ENCODE measurements around the gene COX15. TPM values are rescaled to one million over a fixed set of nuclear protein-coding genes. Genes with fewer than 3 reads are reported as not detected.
"Not testable (repeated sequence)": the region's sequence is repeated elsewhere in the genome, so short reads cannot be mapped to it uniquely, and the experiment has no call there.

The COX15 gene
- total RNA-seq, 4 donors from 2014 or later, result 25.2 to 31.0 (median 30.4) TPM

DNA sequence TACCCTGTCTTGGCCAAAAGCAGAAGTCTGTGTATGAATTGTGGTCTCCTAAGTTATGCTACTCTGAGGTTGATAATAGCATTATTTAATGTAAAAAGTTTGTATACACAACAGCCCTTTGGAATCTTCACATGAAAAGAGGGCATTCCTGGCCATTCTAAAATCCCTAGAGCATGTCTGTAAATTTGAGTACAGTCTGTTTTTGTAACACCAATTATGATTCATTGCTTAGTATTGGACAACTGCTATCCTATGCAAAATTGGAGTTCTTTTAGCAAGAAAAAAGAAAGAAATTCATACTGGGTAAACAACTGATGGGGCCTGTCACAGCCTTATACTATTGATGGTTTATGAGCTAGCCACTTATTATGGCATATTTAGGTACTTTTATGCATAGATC lies 10.3 kb upstream of the COX15 start:
- Histone ChIP-seq H3K4me1 (no peaks in the 10 kb centered on the region), H3K27ac (no peak overlapping the region), H3K27me3 (no peaks in the 10 kb centered on the region), H3K36me3 (peaks cover 0 to 98% (median 37%) of the 10 kb centered on the region in 3 donors), H3K9me3 (peaks cover 0 to 23% (median 0%) of the 10 kb centered on the region in 4 donors), H3K4me3 (no peak overlapping the region)
- DNase-seq (ENCODE audit: low spot score in 2 of 2), result no peak
- TF ChIP-seq EP300 (IDR thresholded peaks at IDR 0.05) (no peak), POLR2A (IDR thresholded peaks at IDR 0.05) (no peak)
- TF ChIP-seq, protein P1, sequence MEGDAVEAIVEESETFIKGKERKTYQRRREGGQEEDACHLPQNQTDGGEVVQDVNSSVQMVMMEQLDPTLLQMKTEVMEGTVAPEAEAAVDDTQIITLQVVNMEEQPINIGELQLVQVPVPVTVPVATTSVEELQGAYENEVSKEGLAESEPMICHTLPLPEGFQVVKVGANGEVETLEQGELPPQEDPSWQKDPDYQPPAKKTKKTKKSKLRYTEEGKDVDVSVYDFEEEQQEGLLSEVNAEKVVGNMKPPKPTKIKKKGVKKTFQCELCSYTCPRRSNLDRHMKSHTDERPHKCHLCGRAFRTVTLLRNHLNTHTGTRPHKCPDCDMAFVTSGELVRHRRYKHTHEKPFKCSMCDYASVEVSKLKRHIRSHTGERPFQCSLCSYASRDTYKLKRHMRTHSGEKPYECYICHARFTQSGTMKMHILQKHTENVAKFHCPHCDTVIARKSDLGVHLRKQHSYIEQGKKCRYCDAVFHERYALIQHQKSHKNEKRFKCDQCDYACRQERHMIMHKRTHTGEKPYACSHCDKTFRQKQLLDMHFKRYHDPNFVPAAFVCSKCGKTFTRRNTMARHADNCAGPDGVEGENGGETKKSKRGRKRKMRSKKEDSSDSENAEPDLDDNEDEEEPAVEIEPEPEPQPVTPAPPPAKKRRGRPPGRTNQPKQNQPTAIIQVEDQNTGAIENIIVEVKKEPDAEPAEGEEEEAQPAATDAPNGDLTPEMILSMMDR (IDR thresholded peaks at IDR 0.05), result no peak

DNA sequence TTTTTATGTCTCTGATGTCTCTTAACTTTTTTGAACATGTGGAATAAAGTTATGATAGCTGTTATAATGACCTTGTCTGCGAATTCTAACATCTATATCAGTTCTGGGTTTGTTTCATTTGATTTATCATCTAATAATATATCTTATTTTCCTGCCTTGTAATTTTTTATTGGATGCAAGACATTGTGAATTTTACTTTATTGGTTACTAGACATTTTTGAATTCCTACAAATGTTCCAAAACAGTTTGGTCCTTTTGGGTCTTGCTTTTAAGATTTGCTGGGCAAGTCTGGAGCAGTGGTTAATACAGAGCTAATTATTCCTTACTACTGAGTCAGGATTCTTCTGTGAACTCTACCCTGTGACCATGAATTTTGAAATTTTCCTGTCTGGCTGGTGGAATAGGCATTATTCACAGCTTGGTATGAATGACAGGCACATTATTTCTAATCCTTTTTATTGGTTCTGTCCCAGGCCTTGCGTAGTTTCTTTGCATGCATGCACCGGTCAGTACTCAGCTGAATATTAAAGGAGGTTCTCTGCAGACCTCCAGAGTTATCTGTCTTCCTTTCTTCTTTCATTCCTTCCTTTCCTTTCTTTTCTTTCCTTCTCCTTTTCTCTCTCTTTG lies 9.1 kb upstream of the COX15 start:
- Histone ChIP-seq H3K27me3 (no peaks in the 10 kb centered on the region), H3K36me3 (peaks cover 0 to 98% (median 37%) of the 10 kb centered on the region in 3 donors), H3K4me3 (no peak overlapping the region), H3K4me1 (no peaks in the 10 kb centered on the region), H3K9me3 (peaks cover 0 to 23% (median 0%) of the 10 kb centered on the region in 4 donors), H3K27ac (no peak overlapping the region)
- TF ChIP-seq EP300 (IDR thresholded peaks at IDR 0.05), result no peak
- no peak for TF ChIP-seq POLR2A (IDR thresholded peaks at IDR 0.05)
- TF ChIP-seq, protein P1 (IDR thresholded peaks at IDR 0.05), result no peak
- WGBS, 2 donors, result 97 to 98% methylated on average over 3 of the region's 3 CpGs
- DNase-seq (ENCODE audit: low spot score in 2 of 2), result no peak

DNA sequence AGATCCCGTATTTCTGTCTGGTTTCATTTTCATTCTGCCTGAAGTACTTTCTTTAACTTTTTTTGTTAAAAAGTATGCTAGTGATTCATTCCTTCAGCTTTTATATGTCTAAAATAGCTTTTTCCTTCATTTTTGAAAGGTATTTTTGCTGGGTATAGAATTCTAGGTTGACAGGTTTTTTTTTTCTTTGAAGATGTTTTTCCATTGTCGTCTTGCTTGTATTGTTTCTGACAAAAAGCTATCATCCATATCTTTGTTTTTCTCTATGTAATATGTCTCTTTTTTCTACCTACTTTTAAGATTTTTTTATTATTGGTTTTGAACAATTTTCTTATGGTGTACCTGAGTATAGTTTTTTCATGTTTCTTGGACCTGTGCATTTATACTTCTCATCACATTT lies 8.3 kb upstream of the COX15 start:
- Histone ChIP-seq H3K4me3 (no peak overlapping the region), H3K9me3 (peaks cover 0 to 23% (median 0%) of the 10 kb centered on the region in 4 donors), H3K36me3 (peaks cover 0 to 91% (median 34%) of the 10 kb centered on the region in 3 donors), H3K27me3 (no peaks in the 10 kb centered on the region), H3K27ac (no peak overlapping the region), H3K4me1 (no peaks in the 10 kb centered on the region)
- DNase-seq (ENCODE audit: low spot score in 2 of 2), result no peak
- TF ChIP-seq, protein P1 (IDR thresholded peaks at IDR 0.05), result no peak
- TF ChIP-seq POLR2A (IDR thresholded peaks at IDR 0.05) (no peak), EP300 (IDR thresholded peaks at IDR 0.05) (no peak)
- 98 to 99% methylated on average over 2 of the region's 2 CpGs for WGBS, 2 donors

DNA sequence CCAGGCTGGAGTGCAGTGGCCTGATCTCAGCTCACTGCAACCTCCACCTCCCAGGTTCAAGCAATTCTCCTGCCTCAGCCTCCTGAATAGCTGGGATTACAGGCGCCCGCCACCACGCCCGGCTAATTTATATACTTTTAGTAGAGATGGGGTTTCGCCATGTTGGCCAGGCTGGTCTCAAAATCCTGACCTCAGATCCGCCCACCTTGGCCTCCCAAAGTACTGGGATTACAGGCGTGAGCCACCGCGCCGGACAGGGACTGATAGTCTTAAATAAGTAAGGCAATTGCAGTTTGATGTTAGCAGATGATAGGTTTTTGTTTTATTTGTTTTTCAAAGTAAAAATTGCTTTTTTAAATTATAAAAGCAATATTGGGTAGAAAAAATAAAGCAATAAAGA lies 2.2 kb upstream of the COX15 start:
- not testable (repeated sequence) for DNase-seq (ENCODE audit: low spot score in 2 of 2); H3K9me3 ChIP-seq; H3K27me3 ChIP-seq; H3K4me3 ChIP-seq; H3K27ac ChIP-seq
- 95 to 96% methylated on average over 10 of the region's 10 CpGs for WGBS, 2 donors
- peaks cover 0 to 39% (median 0%) of the 10 kb centered on the region in 3 donors for H3K36me3 ChIP-seq
- H3K4me1 ChIP-seq, result peaks cover 0 to 36% (median 20%) of the 10 kb centered on the region in 4 donors

DNA sequence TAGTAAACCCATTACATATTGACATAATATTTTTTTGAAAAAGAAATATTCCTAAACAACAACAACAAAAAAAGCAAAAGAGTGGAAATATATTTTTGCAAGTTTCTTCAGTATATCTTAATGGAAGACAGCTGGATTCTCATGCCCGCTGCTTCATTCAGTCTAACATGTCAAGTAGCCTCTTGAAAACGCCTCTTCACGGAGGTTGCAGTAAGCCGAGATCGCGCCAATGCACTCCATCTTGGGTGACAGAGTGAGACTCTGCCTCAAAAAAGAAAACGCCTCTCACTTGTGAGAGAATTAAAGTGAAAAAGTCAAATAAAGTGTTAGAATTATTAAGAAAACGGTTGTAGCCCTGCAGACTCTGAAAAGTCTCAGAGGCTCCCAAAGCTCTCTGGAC lies 1.4 kb upstream of the COX15 start:
- peak overlapping the region in 1 of 4 donors; percentile 4 for H3K27ac ChIP-seq
- H3K36me3 ChIP-seq, result peaks cover 0 to 38% (median 0%) of the 10 kb centered on the region in 3 donors
- H3K27me3 ChIP-seq, result no peaks in the 10 kb centered on the region
- no peak for TF ChIP-seq EP300 (IDR thresholded peaks at IDR 0.05)
- no peak for TF ChIP-seq POLR2A (IDR thresholded peaks at IDR 0.05)
- TF ChIP-seq, protein P1 (IDR thresholded peaks at IDR 0.05), result no peak
- peaks cover 0 to 36% (median 20%) of the 10 kb centered on the region in 4 donors for H3K4me1 ChIP-seq
- WGBS, 2 donors, result 83 to 88% methylated on average over 8 of the region's 8 CpGs
- no peak for DNase-seq (ENCODE audit: low spot score in 2 of 2)
- peak overlapping the region in 2 of 4 donors; percentile 94 to 99 for H3K4me3 ChIP-seq
- H3K9me3 ChIP-seq, result no peaks in the 10 kb centered on the region
